Measurements from ENCODE around the gene PTPRCAP.
"Not testable (repeated sequence)": the region's sequence is repeated elsewhere in the genome, so short reads cannot be mapped to it uniquely, and the experiment has no call there.

PTPRCAP gene, protein sequence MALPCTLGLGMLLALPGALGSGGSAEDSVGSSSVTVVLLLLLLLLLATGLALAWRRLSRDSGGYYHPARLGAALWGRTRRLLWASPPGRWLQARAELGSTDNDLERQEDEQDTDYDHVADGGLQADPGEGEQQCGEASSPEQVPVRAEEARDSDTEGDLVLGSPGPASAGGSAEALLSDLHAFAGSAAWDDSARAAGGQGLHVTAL

DNA sequence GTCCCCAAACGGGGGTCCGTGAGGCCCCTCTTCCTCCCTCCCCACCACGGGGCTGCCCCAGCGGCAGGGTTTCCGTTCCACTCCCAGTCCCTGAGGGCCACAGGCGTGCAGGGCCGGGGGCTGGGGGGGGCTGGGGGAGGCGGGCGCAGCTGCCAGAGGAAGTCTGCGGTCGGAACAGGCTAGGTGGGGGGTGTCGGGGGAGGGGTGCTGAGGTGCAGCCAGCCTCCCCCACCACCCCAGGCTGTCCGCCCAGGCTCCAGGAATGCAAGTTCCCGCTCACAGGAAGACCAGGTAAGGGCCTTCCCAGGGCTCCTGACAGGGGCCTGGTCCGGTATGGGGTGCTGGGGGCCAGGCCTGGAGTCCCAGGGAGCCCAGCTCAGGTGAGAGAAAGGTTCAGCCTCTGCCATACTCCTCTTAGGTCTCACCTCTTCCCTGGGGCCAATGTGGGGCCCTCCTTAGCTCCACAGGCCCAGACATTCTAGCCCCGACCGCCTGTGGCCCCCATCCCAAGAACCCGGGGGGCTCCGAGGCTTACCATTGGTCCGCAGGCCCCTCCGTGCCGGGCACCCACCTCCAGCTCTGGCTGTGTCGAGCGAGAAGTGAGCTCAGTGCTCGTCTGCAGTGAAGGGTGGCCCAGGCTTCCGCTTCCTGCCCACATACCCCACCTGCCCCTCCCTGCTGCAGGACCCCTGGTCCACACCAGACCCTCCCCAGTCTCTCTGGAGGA lies at the start of gene PTPRCAP:
TSS of gene PTPRCAP (minus strand) at position 601 of the 727 bp plus-strand sequence. CDS start at position 538, 63 bp downstream.
- peak; percentile 78 for DNase-seq

DNA sequence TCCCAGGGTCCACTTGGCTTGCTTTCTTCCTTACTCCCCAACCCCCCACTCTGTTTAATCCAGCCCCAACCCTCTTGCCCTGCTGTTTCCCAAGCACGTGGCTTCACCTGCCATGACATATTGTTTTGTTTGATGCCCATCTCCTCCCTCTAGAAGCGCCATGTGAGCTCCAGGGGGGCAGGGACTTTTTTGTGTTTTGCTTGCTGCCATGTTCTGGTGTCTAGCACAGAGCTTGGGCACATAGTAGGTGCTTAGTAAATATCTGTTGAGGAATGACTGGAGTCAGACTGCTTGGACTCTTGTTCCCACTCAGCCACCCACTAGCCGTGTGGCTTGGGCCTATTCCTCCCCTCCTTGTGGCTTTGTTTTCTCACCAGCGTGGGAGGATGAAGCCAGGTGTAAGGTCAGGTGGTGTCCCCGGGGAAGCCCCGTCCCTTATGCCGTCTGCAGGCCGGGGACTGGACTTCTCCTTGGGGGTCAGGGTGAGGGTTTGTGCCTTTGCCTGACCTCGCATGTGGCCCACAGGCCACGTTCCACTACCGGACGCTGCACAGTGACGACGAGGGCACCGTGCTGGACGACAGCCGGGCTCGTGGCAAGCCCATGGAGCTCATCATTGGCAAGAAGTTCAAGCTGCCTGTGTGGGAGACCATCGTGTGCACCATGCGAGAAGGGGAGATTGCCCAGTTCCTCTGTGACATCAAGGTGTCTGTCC lies 49.2 kb upstream of the PTPRCAP start:
- no peak for DNase-seq

DNA sequence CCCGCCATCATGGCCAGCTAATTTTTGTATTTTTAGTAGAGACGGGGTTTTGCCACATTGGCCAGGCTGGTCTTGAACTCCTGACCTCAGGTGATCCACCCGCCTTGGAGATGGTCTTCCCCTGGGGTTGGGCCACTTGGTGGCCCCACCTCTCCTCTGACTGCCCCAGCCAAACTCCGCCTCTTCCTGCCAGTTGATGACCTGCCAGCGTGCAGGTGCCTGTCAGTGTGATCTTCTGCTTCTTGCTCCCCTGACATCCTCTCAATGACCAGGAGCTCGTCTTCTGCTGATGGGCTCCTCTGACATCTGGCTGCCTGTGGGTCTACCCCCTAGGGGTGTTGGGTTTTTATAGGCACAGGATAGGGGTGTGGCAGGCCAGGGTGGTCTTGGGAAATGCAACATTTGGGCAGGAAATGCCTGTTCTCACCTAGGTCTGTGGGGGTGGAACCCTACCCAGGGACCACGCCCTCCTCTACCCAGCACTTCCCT lies 48.4 kb upstream of the PTPRCAP start:
- peak; percentile 72 for DNase-seq

DNA sequence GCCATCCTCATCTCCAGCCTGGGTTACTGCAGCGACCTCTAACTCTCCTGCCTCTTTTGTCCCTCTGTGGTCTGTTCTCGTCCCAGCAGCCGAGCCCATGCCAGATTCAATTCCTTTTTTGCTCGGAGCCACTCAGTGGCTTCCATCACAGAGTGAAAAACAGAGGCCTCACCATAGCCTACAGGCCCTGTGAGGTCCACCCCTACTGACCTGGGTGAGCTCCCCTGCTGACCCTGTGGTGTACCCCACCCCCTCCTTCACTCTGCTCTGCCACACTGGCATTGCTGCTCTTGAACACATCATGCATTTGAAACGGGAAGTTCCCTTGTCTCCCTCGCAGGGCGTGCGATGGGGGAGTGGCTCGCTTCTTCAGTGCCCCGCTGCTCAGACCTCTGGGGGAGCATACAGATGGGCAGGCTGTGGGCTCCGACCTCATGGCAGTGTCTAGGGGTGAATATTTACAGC lies 47.4 kb upstream of the PTPRCAP start:
- peak; percentile 71 for DNase-seq

DNA sequence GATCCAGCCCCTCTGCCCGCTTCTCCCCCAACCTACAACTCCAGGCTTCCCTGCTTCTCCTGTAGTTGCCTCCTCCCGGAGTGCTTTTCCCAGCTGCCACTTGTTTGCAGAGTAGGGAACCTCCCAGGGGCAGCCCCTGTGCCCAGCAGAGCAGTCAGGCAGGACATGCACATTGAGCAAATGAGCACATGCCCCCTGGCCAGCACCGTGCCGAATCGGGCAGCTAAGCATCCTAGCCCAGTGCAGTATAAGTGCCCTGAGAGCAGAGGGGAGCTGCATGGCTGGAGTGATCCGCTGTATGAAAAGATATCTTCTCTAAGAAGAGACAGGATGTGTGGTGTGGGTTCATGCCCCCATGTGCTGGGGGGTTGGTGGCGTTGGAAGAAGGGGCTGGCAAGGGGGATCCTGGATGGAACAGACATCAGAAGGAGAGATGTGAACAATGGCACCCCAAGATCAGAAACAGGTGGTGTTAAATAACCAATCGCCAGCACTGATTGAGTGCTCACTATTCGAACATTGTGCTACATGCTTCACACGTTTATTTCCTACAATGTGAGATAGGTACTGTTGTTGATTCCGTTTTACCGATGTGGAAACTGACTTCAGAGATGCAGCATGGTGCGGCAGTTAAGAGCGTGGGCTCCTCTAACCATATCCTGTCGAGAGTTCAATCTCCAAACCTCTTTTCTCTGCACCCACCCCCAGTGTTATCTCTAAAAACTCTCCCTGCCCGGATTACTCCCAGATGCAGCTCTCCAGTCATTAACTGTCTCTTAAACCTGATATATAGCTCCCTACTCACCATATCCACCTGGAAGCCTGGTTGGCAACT lies 46.6 kb upstream of the PTPRCAP start:
- DNase-seq = no peak

DNA sequence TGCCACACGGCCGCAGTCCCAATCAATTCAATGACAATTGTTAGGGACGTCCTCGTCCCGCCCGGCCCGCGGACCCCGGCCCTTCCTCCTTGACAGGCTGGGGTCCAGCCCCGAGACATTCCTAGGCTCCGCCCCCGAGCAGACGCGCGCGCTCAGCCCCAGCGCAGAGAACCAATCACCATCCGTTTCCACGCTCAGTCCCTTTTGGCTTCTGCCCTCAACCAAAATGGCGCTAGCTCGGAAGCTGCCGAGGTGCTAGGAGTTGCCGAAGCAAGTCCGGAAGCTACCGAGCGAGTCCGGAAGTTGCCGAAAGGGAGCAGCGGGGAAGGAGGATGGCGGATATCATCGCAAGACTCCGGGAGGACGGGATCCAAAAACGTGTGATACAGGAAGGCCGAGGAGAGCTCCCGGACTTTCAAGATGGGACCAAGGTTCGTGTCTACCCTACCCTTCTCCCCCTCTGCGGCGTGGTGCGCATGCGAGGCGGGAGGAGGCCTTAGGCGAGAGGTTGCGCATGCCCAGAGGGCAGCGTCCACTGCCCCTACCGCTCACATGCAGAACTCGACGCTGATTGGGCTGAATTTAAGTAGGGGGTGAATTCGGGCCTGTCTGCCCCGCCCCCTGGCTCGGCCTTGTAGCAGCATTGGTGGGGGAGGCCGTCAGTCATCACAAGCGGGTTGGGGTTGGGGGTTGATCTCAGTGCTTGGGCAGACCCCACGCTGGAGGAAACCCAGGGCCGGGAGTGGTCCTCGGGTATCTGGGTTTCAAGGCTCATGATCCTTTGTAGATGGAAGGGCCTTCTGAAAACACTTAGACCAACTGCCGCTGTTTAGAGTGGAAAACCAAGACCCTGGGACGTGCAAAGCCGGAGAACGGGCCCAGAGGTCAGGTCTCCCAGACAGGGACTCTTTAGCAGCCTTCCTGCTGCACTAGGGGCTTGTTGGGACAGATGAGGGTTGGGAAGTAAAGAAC lies 45.6 kb upstream of the PTPRCAP start, which contains the start of gene AIP:
TSS of gene AIP (plus strand) at position 200 of the 972 bp plus-strand sequence. CDS start at position 333, 133 bp downstream.
- peak; percentile 97 for DNase-seq

DNA sequence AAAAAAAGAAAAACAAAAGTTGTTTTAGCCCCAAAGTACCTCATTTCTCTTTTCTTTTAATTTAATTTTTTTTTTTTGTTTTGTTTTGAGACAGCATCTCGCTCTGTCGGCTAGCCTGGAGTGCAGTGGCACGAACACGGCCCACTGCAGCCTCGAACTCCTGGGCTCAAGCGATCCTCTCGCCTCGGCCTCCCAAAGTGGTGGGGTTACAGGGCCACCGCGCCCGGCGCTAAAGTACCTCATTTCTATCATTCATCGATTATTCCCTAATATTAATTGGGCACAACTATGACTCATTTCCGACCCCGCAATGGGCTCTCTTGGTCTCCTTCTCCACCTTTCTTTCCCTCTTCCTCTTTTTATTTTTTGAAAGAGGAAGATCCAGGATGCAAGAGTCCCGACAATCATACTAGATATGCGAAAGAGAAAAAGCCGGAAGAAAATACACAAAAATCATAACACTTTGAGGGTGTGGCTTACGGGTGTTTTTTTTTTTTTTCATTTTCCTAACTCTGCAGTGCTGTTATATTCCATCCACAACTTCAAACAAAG lies 44.9 kb upstream of the PTPRCAP start:
- no peak for DNase-seq

DNA sequence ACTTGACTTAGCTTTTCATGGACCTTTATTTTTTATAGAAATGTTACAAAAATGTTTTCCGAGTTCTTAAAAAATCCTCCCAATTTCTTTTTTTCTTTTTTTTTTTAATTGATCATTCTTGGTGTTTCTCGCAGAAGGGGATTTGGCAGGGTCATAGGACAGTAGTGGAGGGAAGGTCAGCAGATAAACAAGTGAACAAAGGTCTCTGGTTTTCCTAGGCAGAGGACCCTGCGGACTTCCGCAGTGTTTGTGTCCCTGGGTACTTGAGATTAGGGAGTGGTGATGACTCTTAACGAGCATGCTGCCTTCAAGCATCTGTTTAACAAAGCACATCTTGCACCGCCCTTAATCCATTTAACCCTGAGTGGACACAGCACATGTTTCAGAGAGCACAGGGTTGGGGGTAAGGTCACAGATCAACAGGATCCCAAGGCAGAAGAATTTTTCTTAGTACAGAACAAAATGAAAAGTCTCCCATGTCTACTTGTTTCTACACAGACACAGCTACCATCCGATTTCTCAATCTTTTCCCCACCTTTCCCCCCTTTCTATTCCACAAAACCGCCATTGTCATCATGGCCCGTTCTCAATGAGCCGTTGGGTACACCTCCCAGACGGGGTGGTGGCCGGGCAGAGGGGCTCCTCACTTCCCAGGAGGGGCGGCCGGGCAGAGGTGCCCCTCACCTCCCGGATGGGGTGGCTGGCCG lies 40.0 kb upstream of the PTPRCAP start:
- not testable (repeated sequence) for DNase-seq

DNA sequence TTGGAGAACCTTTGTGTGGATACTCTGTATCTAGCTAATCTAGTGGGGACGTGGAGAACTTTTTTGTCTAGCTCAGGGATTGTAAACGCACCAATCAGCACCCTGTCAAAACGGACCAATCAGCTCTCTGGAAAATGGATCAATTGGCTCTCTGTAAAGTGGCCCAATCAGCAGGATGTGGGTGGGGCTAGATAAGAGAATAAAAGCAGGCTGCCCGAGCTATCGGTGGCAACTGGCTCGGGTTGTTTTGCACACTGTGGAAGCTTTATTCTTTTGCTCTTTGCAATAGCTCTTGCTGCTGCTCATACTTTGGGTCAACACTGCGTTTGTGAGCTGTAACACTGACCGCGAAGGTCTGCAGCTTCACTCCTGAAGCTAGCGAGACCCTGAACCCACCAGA lies 39.2 kb upstream of the PTPRCAP start:
- DNase-seq = not testable (repeated sequence)

DNA sequence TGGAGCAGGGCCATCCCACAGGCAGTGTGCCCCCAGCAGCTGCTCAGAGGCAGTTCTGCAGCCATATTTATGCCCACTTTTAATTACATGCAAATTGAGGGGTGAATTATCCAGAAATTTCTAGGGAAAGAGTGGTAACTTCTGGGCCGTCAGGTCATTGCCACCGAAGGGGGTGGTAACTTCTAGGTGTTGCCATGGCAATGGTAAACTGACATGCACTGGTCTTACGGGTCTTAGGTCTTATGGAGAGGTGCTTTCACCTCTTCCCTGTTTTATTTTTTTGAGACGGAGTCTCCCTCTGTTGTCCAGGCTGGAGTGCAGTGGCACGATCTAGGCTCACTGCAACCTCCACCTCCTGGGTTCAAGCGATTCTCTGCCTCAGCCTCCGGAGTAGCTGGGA lies 35.4 kb upstream of the PTPRCAP start:
- no peak for DNase-seq

DNA sequence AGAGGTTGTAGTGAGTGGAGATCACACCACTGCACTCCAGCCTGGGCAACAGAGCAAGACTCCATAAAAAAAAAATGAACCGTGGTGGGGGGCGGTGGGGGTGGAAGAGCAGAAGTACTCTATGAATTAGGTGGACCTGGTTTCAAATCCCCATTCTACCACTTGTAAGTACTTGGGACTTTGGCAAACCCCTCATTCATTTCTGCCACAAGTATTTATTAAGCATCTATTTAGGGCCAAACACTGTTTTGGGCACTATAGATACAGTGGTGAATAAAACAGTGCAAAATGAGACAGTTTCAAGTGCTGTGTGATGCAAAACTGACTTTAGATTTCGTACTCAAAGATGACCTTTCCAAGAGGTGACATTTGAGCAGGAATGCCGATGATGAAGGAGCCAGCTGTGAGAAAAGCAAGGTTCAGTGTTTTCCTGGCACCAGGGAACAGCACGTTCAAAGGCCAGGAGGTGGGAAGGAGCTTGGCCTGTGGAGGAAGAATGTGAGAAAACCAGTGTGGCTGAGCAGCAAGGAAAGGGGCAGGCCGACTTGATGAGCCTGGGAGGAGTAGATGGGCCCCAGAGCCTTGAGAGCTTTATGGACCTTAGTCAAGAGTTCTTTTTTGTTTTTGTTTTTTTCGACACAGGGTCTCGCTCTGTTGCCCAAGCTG lies 33.0 kb upstream of the PTPRCAP start:
- DNase-seq = no peak

DNA sequence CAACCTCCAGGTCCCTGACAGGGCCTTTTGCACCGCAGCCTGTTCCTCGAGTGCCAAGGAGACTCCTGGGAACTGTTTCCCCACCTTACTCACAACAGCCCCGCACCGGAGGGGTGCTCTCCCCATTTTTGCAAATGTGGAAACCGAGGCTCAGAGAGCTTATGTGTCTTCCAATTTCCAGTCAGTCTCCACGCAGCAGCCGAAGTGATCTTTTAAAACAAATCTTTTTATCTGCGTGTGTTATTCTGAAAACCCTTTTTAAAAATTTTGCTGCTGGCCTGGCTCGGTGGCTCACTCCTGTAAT lies 32.0 kb upstream of the PTPRCAP start:
- DNase-seq = no peak

DNA sequence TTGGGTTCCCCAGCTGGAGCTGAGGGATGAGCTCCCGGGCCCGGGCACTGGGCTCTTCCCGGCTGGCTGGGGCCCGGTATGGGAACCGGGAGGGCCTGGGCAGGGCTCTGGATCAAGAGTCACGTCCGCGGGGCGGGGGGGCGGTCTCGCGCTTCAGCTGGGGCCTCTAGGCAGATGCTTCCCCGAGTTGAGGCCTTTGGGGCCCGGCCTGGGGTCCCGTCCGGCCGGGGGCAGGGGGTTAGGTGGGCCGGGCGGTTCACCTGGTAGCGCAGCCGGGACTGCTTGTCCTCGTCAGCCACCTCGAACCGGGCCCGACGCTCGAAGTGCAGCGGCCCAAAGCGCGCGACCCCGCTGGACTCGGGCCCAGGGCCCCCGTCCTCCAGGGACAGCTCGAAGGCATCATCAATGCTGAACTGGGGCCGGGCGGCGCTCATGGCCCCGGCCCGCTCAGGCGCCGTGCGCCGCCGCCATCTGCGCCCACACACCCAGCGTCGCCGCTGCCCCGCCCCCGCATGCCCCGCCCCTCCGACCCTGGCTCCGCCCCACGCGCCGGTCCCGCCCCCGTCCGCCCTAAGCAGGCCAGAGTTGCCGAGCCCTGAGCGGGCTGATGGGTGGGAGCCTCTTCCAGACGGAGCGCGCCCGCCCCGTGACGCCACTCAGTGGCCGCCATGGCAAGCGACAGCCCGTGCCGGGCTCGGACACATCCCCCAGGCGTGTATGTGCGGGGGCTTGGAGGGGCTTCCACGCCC lies 31.5 kb upstream of the PTPRCAP start, which contains the start of gene TMEM134:
TSS of gene TMEM134 (minus strand) at position 493 of the 749 bp plus-strand sequence. CDS start at position 434, 59 bp downstream.
- DNase-seq = peak; percentile 94

DNA sequence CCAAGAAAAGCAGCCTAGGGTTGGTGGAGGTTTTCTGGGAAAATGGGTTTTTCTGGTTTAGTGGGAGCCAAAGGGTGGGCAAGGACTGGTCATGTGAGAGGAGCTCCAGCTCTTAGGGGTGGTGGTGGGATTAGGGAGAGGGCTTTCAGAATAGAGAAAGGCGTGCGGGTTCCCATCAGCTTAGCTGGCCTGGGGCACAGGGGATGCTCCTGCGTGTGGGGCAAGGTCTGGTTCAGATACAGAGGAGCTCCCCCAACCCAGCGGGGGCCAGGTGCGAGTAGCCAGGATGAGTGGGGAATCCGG lies 30.9 kb upstream of the PTPRCAP start:
- DNase-seq = no peak

DNA sequence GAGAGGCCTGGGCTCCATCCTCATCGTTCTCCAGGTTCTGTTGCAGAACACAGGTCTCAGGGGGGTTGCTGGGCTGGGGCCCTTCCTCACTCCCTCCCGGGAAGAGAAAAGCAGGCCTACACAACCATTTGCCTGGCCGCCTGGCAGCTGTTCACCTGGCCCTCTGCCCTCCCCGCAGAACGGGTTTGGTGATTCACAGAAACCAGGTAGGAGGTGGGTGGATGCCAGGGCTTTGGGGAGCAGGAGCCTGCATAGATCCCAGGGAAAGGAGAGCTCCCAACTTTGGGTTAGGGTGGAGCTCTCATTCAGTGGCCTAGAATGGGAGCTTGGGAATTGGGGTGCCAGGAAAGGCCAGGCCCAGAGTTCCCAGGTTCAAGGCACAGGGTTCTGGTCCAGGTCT lies 30.6 kb upstream of the PTPRCAP start:
- no peak for DNase-seq

DNA sequence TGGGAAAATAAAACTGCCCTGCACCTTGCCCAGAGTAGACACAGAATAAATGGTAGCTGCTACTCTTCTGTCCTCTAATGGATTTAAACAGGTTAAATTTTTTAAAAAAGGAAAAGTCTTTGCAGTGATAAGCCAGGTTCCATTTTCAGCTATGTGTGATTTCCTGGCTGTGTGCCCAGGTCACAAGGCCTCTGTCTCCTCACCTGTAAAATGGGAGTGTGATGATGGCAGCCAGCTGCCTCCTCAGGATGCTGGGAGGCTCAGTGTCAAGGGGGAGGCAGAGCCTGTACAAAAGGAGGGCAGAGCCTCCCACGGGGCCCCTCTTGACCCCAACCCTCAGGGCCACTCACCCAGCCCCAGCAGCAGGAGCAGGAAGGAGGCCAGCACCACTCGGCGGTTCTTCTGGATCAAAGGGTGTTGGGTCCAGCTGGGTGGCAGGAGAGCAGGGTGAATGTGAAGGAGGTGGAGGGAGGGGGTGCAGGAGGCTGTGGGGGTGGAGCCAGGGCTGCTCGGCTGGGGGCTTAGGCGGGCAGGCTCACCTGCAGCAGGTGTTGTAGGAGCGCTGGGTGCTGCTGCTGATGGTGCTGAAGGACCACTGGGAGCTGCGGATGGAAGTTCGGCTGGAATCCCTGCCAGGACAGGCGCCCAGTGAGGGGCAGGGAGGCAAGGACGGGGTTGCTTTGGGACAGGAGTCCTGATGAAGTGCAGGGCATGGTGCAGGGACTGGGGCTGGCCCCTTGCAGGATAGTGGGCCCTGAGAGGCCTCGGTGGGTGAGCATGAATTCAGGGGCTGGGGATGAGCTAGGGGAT lies 29.7 kb upstream of the PTPRCAP start:
- DNase-seq = no peak

DNA sequence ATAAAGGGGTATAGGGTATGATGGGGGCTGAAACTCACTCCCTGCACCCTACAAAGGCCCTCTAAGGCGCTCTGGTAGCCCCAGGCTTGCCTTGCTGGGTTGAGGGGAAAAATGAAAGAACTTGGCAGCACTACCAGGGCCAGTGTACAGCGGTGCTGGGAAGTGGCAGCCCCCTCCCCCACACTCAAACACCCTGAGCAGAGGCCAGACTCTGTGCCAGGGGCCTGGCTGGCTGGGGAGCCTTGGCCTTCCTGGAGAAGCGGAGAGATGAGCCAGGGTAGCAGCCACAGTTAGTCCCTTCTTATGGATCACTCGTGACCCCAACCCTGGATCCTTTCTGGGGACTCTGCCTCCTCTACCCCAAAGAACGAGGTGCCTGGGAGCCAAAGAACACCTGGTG lies 28.9 kb upstream of the PTPRCAP start:
- DNase-seq = no peak

DNA sequence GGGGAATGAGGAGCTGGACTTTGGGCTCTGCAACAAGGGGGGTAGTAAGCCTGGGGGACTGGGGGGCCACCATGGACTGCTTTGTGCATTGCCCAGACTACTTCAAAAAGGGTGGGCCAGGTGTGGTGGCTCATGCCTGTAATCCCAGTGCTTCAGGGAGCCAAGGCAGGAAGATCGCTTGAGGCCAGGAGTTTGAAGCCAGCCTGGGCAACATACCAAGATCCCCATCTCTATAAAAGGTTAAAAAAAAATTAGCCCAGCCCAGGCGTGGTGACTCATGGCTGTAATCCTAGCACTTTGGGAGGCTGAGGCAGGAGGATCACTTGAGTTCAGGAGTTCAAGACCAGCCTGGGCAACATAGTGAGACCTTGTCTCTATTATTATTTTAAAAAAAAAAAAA lies 28.0 kb upstream of the PTPRCAP start:
- not testable (repeated sequence) for DNase-seq

DNA sequence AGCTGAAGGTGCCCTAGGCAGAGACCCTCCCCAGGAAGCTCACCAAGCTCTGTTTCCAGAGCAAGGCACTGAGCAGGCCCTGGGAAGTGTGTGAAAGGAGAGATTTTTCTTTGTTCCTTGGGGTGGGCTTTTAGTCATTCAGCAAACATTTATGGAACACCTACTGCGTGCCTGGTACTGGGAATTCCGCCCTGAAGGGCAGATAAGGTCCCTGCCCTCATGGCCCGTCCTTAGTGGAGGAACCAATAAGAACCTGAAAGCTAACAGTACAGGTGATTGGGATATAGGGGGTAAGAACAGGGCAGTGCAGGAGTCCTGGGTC lies 27.7 kb upstream of the PTPRCAP start:
- no peak for DNase-seq
